Loucy (cell line): Measurements from ENCODE around the gene CA5A.

ENCODE experiments used
- H2AFZ ChIP-seq: fragments of 200-600 bp; sonication (generic); 2 replicates; pipeline ENCODE4 v1.6.0; 2016; ENCODE audit warnings: antibody characterized with exemption, mild to moderate bottlenecking, low read length, moderate library complexity
- H3F3A ChIP-seq: fragments of 200-600 bp; 2 replicates; pipeline ENCODE4 v1.6.0; 2016; ENCODE audit warnings: antibody characterized with exemption, low read depth, mild to moderate bottlenecking
- H3K27me3 ChIP-seq: fragments of 200-600 bp; sonication (generic); 2 replicates; pipeline ENCODE4 v1.6.1; 2014; ENCODE audit warnings: low read length, mild to moderate bottlenecking; ENCODE audit not compliant: insufficient read depth, poor library complexity, severe bottlenecking
- H3K36me3 ChIP-seq: fragments of 200-600 bp; sonication (generic); 2 replicates; pipeline ENCODE4 v1.6.1; 2016; ENCODE audit warnings: low read length; ENCODE audit not compliant: insufficient read depth
- H3K4me1 ChIP-seq: fragments of 200-600 bp; sonication (generic); 2 replicates; pipeline ENCODE4 v1.5.1; 2014; ENCODE audit warnings: low read length, mild to moderate bottlenecking; ENCODE audit not compliant: insufficient read depth, poor library complexity, severe bottlenecking
- H3K4me2 ChIP-seq: fragments of 200-600 bp; sonication (generic); 2 replicates; pipeline ENCODE4 v1.6.0; 2014; ENCODE audit warnings: antibody characterized with exemption, low read length, low read depth, mild to moderate bottlenecking; ENCODE audit not compliant: poor library complexity, severe bottlenecking
- H3K4me3 ChIP-seq: fragments of 200-600 bp; sonication (generic); 2 replicates; pipeline ENCODE4 v1.5.1; 2014; ENCODE audit warnings: low read length, mild to moderate bottlenecking, mixed read lengths; ENCODE audit not compliant: poor library complexity, severe bottlenecking
- H3K79me2 ChIP-seq: fragments of 200-600 bp; sonication (generic); 2 replicates; pipeline ENCODE4 v1.6.1; 2014; ENCODE audit warnings: low read length; ENCODE audit not compliant: insufficient read depth
- H3K9ac ChIP-seq: fragments of 200-600 bp; sonication (generic); 2 replicates; pipeline ENCODE4 v1.6.0; 2014; ENCODE audit warnings: mild to moderate bottlenecking, low read depth, low read length, moderate library complexity; ENCODE audit not compliant: poor library complexity, severe bottlenecking
- H3K9me2 ChIP-seq: fragments of 200-600 bp; sonication (generic); replicated peaks from 2 replicates; pipeline ENCODE4 v1.6.1; 2016; ENCODE audit warnings: low read depth, low read length, mixed read lengths
- H3K9me3 ChIP-seq: fragments of 200-600 bp; sonication (generic); 2 replicates; pipeline ENCODE4 v1.6.1; 2014; ENCODE audit warnings: mild to moderate bottlenecking, antibody characterized with exemption, low read length, low read depth; ENCODE audit not compliant: insufficient read depth
- H4K20me1 ChIP-seq: fragments of 200-600 bp; sonication (generic); 2 replicates; pipeline ENCODE4 v1.6.0; 2014; ENCODE audit warnings: antibody characterized with exemption, low read length, mild to moderate bottlenecking; ENCODE audit not compliant: insufficient read depth, poor library complexity, severe bottlenecking
- EZH2phosphoT487 ChIP-seq: fragments of 200-600 bp; IDR thresholded peaks from 2 replicates; pipeline ENCODE4 v1.6.1; 2018; ENCODE audit warnings: antibody characterized with exemption, mild to moderate bottlenecking, moderate library complexity, borderline replicate concordance
- TF ChIP-seq, protein P1 (sequence below): fragments of 200-600 bp; sonication (generic); conservative IDR thresholded peaks from 2 replicates; pipeline ENCODE4 v1.5.1; 2014; ENCODE audit warnings: mild to moderate bottlenecking, antibody characterized with exemption, low read length

CA5A gene

DNA sequence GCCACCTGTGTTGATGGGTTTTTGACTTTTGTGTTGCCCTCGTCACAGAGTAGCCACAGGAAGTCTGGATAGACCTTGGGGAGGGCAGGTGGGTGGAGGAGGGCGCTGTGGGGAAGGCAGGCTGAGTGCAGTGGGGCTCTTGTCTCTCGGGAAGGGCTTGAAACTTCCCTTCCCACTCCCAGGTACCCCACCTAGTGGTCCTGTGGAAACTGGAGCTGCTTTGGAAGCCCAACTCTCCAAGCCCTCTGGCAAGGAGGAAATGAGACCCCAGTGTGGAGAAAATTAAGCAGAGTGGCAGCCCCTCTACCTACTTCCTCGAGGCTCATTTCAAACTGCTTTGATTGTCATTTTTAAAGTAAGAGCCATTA, 9.2 kb downstream of the CA5A start:
- Histone ChIP-seq H3K4me1 (no peaks in the 10 kb centered on the region), H3K9ac (no peak overlapping the region), H3K9me2 (no peaks in the 10 kb centered on the region), H3F3A (no peaks in the 10 kb centered on the region), H3K9me3 (no peaks in the 10 kb centered on the region), H3K4me2 (no peak overlapping the region), H4K20me1 (no peaks in the 10 kb centered on the region), H3K36me3 (no peaks in the 10 kb centered on the region), H3K27me3 (no peaks in the 10 kb centered on the region), H2AFZ (no peak overlapping the region), H3K4me3 (no peak overlapping the region), H3K79me2 (no peaks in the 10 kb centered on the region)
- TF ChIP-seq, protein P1, sequence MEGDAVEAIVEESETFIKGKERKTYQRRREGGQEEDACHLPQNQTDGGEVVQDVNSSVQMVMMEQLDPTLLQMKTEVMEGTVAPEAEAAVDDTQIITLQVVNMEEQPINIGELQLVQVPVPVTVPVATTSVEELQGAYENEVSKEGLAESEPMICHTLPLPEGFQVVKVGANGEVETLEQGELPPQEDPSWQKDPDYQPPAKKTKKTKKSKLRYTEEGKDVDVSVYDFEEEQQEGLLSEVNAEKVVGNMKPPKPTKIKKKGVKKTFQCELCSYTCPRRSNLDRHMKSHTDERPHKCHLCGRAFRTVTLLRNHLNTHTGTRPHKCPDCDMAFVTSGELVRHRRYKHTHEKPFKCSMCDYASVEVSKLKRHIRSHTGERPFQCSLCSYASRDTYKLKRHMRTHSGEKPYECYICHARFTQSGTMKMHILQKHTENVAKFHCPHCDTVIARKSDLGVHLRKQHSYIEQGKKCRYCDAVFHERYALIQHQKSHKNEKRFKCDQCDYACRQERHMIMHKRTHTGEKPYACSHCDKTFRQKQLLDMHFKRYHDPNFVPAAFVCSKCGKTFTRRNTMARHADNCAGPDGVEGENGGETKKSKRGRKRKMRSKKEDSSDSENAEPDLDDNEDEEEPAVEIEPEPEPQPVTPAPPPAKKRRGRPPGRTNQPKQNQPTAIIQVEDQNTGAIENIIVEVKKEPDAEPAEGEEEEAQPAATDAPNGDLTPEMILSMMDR = no peak
- TF ChIP-seq EZH2phosphoT487 = no peak

DNA sequence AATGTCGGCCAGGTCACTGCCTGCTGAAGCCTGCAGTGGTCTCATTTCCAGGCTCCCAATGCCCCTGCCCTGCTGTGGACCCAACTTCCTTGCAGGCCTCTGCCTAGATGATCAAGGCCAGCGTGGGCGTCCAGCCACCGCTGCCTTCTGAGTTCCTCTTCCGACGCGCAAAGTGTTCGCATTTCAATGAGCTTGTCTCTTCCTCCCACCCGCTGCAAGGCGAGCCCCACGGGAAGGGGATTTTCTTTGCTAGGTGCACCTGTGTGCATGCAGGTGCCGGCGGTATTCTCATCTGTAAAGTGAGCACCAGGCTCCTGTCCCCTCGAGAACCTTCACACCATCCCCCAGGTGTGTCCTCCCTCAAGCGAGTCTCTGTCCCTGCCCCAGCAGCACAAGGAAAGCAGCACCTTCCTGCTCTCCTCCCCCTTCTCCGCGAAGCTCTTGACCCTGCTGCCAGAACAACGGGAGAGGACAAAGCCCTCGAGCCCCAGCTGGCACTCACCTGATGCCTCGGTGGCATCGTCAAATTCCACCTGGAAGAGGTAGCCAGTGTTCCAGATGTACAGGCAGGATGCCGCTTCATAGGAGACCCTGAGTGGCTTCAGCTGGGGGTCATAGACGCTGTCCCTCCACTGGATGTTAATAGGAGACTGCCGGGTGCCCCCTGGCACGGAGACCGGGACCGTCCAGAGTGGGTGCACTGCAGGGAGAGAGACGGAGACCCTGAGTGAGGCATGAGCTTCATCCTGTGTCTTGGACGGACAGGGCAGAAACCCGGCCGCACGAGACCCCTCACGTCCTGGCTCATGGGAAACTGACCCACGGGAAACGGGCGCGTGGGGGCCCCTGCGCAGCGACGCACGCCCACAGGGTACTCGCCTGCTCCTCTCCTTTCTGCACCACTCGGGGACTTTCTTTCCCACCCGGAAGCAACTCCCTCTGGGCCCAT, 9.8 kb downstream of the CA5A start:
- H3K9me3 ChIP-seq = no peaks in the 10 kb centered on the region
- H3K79me2 ChIP-seq = no peaks in the 10 kb centered on the region
- H3K36me3 ChIP-seq = no peaks in the 10 kb centered on the region
- H3K27me3 ChIP-seq = no peaks in the 10 kb centered on the region
- H3K4me1 ChIP-seq = no peaks in the 10 kb centered on the region
- no peaks in the 10 kb centered on the region for H3F3A ChIP-seq
- no peak overlapping the region for H2AFZ ChIP-seq
- no peaks in the 10 kb centered on the region for H4K20me1 ChIP-seq
- H3K4me3 ChIP-seq = no peak overlapping the region
- no peak overlapping the region for H3K4me2 ChIP-seq
- no peak for TF ChIP-seq EZH2phosphoT487
- TF ChIP-seq, protein P1 = no peak
- H3K9ac ChIP-seq = no peak overlapping the region
- no peaks in the 10 kb centered on the region for H3K9me2 ChIP-seq

DNA sequence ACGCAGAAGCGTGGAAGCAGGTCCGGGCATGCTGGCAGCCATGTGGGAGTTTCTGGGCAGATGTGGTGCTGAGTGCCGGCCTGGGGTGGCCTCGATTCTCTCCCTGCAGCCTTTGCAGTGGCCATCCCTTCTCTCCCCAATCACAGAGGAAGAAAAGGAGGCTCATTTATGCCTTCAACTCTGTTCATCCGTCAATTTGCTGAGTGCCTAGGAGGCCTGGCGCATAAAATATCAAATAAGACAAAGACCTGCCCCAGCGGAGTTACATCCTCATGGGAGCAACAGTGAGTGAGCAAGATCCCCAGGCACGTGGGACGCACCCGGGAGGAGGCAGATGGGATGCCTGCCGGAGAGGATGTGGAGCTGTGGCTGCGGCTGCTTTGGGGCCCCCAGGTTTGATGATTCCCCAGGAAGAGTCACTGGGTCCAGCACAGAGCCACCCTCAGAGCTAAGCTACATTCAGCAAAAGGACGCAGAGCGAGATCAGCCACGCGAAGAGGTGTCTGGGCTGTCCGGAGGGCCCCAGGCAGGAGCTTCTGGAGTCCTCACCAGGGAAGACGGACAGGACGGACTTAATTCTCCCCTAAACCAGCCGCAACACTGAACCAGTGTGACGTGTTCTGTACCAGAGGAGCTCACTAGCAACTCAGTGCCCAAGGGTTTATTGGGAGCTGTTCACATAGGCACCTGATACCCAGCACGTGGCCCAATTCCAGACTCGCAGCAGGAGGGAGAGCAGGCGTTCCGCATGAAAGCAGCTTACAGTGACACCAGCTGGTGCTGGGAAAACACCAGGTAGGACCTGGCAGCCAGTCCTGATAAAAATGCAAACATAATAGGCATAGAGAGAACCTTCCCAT, 11.3 kb downstream of the CA5A start:
- H3K27me3 ChIP-seq = no peaks in the 10 kb centered on the region
- no peaks in the 10 kb centered on the region for H3K79me2 ChIP-seq
- H3K9ac ChIP-seq = no peak overlapping the region
- H3K9me2 ChIP-seq = no peaks in the 10 kb centered on the region
- H4K20me1 ChIP-seq = no peaks in the 10 kb centered on the region
- TF ChIP-seq, protein P1 = no peak
- TF ChIP-seq EZH2phosphoT487 = no peak
- H3K4me2 ChIP-seq = no peak overlapping the region
- H3K36me3 ChIP-seq = no peaks in the 10 kb centered on the region
- H3K4me3 ChIP-seq = no peak overlapping the region
- no peaks in the 10 kb centered on the region for H3K9me3 ChIP-seq
- no peak overlapping the region for H2AFZ ChIP-seq
- H3F3A ChIP-seq = no peaks in the 10 kb centered on the region
- no peaks in the 10 kb centered on the region for H3K4me1 ChIP-seq
